Sigmoid colon (tissue), 4 donors: ENCODE results near the gene SHANK3.

Experiments used
- CTCF ChIP-seq, 4 experiments: fragments of 450-650 bp in 3 of 4; fragments of 200-600 bp in 1 of 4; IDR thresholded peaks; one replicate each; pipeline ENCODE4 v1.5.1; 2016 to 2019; ENCODE audit warnings: antibody characterized with exemption in 4 of 4, mild to moderate bottlenecking in 3 of 4, moderate library complexity in 2 of 4
- EP300 ChIP-seq, 4 donors: sonication (generic); formaldehyde crosslinking; IDR thresholded peaks; one replicate each; pipeline ENCODE4 v1.6.1; 2017; ENCODE audit warnings: antibody characterized with exemption in 4 of 4

- TF ChIP-seq CTCF (IDR thresholded peaks at IDR 0.05), result no peak
- no peak for TF ChIP-seq EP300 (IDR thresholded peaks at IDR 0.05)
These were observed 48.7 kb downstream of the SHANK3 start for GRCh38 chr22:50721257-50721844.
